ENCODE results near the gene CLSTN1.
"Not testable (repeated sequence)": the region's sequence is repeated elsewhere in the genome, so short reads cannot be mapped to it uniquely, and the experiment has no call there.

CLSTN1 gene

GRCh38 chr1:9794081-9794480 is 29.7 kb downstream of the CLSTN1 start:
- DNase-seq = no peak

GRCh38 chr1:9793291-9793690 is 30.5 kb downstream of the CLSTN1 start:
- no peak for DNase-seq

GRCh38 chr1:9792156-9793042 is 31.4 kb downstream of the CLSTN1 start:
- DNase-seq = no peak

- DNase-seq = not testable (repeated sequence)
These were observed 34.1 kb downstream of the CLSTN1 start for GRCh38 chr1:9789700-9790099.

- DNase-seq = peak in 3 of 4 experiments; percentile 31 to 44 (median 32)
These were observed 36.1 kb downstream of the CLSTN1 start for GRCh38 chr1:9787702-9788101.

- DNase-seq = no peak
These were observed 38.4 kb downstream of the CLSTN1 start for GRCh38 chr1:9785406-9785805.

- DNase-seq = peak in 3 of 4 experiments; percentile 27 to 39 (median 31)
These were observed 39.1 kb downstream of the CLSTN1 start for GRCh38 chr1:9784508-9785133.

- no peak for DNase-seq
These were observed 40.9 kb downstream of the CLSTN1 start for GRCh38 chr1:9782897-9783296.

- DNase-seq = no peak
These were observed 41.5 kb downstream of the CLSTN1 start for GRCh38 chr1:9782116-9782751.

GRCh38 chr1:9780554-9781110 is 43.1 kb downstream of the CLSTN1 start:
- DNase-seq = no peak

- no peak for DNase-seq
These were observed 44.9 kb downstream of the CLSTN1 start for GRCh38 chr1:9778905-9779304.

GRCh38 chr1:9776685-9777084 is 47.1 kb downstream of the CLSTN1 start:
- DNase-seq = no peak

GRCh38 chr1:9774712-9775679 is 48.8 kb downstream of the CLSTN1 start:
- no peak for DNase-seq

- no peak for DNase-seq
These were observed 53.5 kb downstream of the CLSTN1 start for GRCh38 chr1:9770298-9770697.

GRCh38 chr1:9768983-9769382 is 54.8 kb downstream of the CLSTN1 start:
- DNase-seq = no peak

GRCh38 chr1:9767964-9768668 is 55.6 kb downstream of the CLSTN1 start:
- DNase-seq = no peak

GRCh38 chr1:9766759-9767442 is 56.9 kb downstream of the CLSTN1 start:
- no peak for DNase-seq

- DNase-seq = no peak
These were observed 59.2 kb downstream of the CLSTN1 start for GRCh38 chr1:9764550-9764949.

- no peak for DNase-seq
These were observed 59.9 kb downstream of the CLSTN1 start for GRCh38 chr1:9763914-9764313.

GRCh38 chr1:9762446-9762845 is 61.3 kb downstream of the CLSTN1 start:
- DNase-seq = not testable (repeated sequence)

GRCh38 chr1:9761855-9762254 is 61.9 kb downstream of the CLSTN1 start:
- no peak for DNase-seq
